SK-N-SH (cell line): ENCODE data around the gene ARHGAP15. TPM values are rescaled to one million over a fixed set of nuclear protein-coding genes. Genes with fewer than 3 reads are reported as not detected.

Source experiments
- CTCF ChIA-PET: fragments of 300-600, 350-600 bp; formaldehyde crosslinking; extraction: SDS; loops from one replicate; lab custom pipeline; 2021; lab: Yijun Ruan, JAX
- POLR2A ChIA-PET: fragments of 350-600 bp; sonication (Branson Sonifier 250); formaldehyde crosslinking; extraction: SDS; loops from one replicate; lab custom pipeline; 2020; ENCODE audit warnings: antibody characterized with exemption, inconsistent platforms; lab: Yijun Ruan, JAX
- DNase-seq: peaks from one replicate; pipeline ENCODE4 v3.0.0; 2012
- H2AFZ ChIP-seq: fragments of 200-600 bp; sonication (generic); 2 replicates; pipeline ENCODE4 v1.8.1; 2016; ENCODE audit warnings: antibody characterized with exemption, mild to moderate bottlenecking, low read depth
- H3F3A ChIP-seq: fragments of 200-600 bp; sonication (generic); replicated peaks from 2 replicates; pipeline ENCODE3; 2016; ENCODE audit warnings: antibody characterized with exemption, mild to moderate bottlenecking; ENCODE audit not compliant: insufficient read depth
- H3K27ac ChIP-seq, 2 experiments: fragments of 200-500 bp in 1 of 2; fragments of 200-600 bp in 1 of 2; sonication (Bioruptor generic) in 1 of 2; sonication (generic), shearing (Covaris generic) in 1 of 2; 2 replicates each; pipeline versions ENCODE4 v1.5.1 to v1.6.1; 2014 to 2016; ENCODE audit warnings: low read depth in 2 of 2, inconsistent platforms in 1 of 2, low read length in 1 of 2, mild to moderate bottlenecking in 1 of 2, mixed read lengths in 1 of 2
- H3K27me3 ChIP-seq: fragments of 200-600 bp; sonication (generic), shearing (Covaris generic); 2 replicates; pipeline ENCODE4 v1.6.1; 2016; ENCODE audit warnings: mixed run types; ENCODE audit not compliant: insufficient read depth
- H3K36me3 ChIP-seq, 2 experiments: fragments of 200-500 bp in 1 of 2; fragments of 200-600 bp in 1 of 2; sonication (Bioruptor generic) in 1 of 2; sonication (generic) in 1 of 2; replicated peaks in 1 of 2; 2 replicates each; pipeline versions ENCODE3 to v1.5.1; 2014 to 2016; ENCODE audit warnings: low read length in 1 of 2, mild to moderate bottlenecking in 1 of 2; ENCODE audit not compliant: insufficient read depth in 2 of 2, control insufficient read depth in 1 of 2
- H3K4me1 ChIP-seq, 2 experiments: fragments of 200-500 bp in 1 of 2; fragments of 200-600 bp in 1 of 2; sonication (Bioruptor generic) in 1 of 2; sonication (generic), shearing (Covaris generic) in 1 of 2; 2 replicates each; pipeline versions ENCODE4 v1.5.1 to v1.6.1; 2014 to 2016; ENCODE audit warnings: low read depth in 1 of 2, low read length in 1 of 2, mixed run types in 1 of 2; ENCODE audit not compliant: insufficient read depth in 2 of 2, control insufficient read depth in 1 of 2
- H3K4me2 ChIP-seq: fragments of 200-600 bp; sonication (generic), shearing (Covaris generic); 2 replicates; pipeline ENCODE4 v1.6.1; 2017; ENCODE audit warnings: mixed run types
- H3K4me3 ChIP-seq, 2 experiments: fragments of 200-500 bp in 1 of 2; fragments of 200-600 bp in 1 of 2; sonication (Bioruptor generic) in 1 of 2; sonication (generic), shearing (Covaris generic) in 1 of 2; 2 replicates each; pipeline versions ENCODE4 v1.5.1 to v1.8.1; 2014 to 2016; ENCODE audit warnings: low read depth in 2 of 2, inconsistent platforms in 1 of 2, low read length in 1 of 2, mild to moderate bottlenecking in 1 of 2, mixed read lengths in 1 of 2, moderate library complexity in 1 of 2
- H3K79me2 ChIP-seq: fragments of 200-600 bp; sonication (generic); 2 replicates; pipeline ENCODE4 v1.8.1; 2017; ENCODE audit warnings: mild to moderate bottlenecking; ENCODE audit not compliant: insufficient read depth
- H3K9ac ChIP-seq: fragments of 200-600 bp; sonication (generic); 2 replicates; pipeline ENCODE4 v1.6.1; 2017; ENCODE audit warnings: mixed run types
- H3K9me2 ChIP-seq: fragments of 200-600 bp; sonication (generic); 2 replicates; pipeline ENCODE4 v1.6.1; 2017; ENCODE audit warnings: mixed run types
- H3K9me3 ChIP-seq: fragments of 200-600 bp; sonication (generic); 2 replicates; pipeline ENCODE4 v1.6.1; 2017; ENCODE audit warnings: mixed run types, mild to moderate bottlenecking, moderate library complexity
- H4K20me1 ChIP-seq: fragments of 200-600 bp; sonication (generic); 2 replicates; pipeline ENCODE4 v1.6.1; 2017; ENCODE audit warnings: mild to moderate bottlenecking, mixed run types; ENCODE audit not compliant: insufficient read depth
- ELF1 ChIP-seq: IDR thresholded peaks from 2 replicates; pipeline ENCODE4 v1.4.0; 2012
- FOSL2 ChIP-seq: IDR thresholded peaks from 2 replicates; pipeline ENCODE4 v1.4.0; 2012; ENCODE audit warnings: low read depth, mild to moderate bottlenecking, moderate library complexity, borderline replicate concordance
- MEF2A ChIP-seq: IDR thresholded peaks from 2 replicates; pipeline ENCODE4 v1.4.0; 2012; ENCODE audit warnings: low read depth, borderline replicate concordance
- POLR2AphosphoS5 ChIP-seq: IDR thresholded peaks from 2 replicates; pipeline ENCODE4 v1.6.1; 2012; ENCODE audit warnings: low read depth, low read length
- RXRA ChIP-seq: IDR thresholded peaks from 2 replicates; pipeline ENCODE4 v1.4.0; 2012; ENCODE audit warnings: low read depth, mild to moderate bottlenecking, borderline replicate concordance
- SMC3 ChIP-seq: IDR thresholded peaks from 2 replicates; pipeline ENCODE4 v1.6.1; 2012; ENCODE audit warnings: low read depth, low read length, improper control_type of control experiment
- TAF1 ChIP-seq: IDR thresholded peaks from 2 replicates; pipeline ENCODE4 v1.6.1; 2012; ENCODE audit warnings: low read depth, mild to moderate bottlenecking, low read length, moderate library complexity, borderline replicate concordance
- whole genome bisulfite sequencing: methylation state at CpG from one replicate; pipeline ENCODE4 v1.1.6; 2017; ENCODE audit warnings: low lambda C conversion rate; 5-methylcytosine and 5-hydroxymethylcytosine counted together
- polyA plus RNA-seq, 3 experiments: library from polyadenylated mRNA; depleted of rRNA; stranded (reverse); fragments of >200 nt; gene quantifications; 2 replicates each; pipeline ENCODE4 v1.2.3, GENCODE V29; 2012
- TF ChIP-seq, protein P1 (sequence below): IDR thresholded peaks from 2 replicates; pipeline ENCODE4; 2012
- TF ChIP-seq, protein P2 (sequence below): fragments of 200-600 bp; sonication (generic); IDR thresholded peaks from 2 replicates; pipeline ENCODE4 v1.6.1; 2017; ENCODE audit warnings: antibody characterized with exemption, mild to moderate bottlenecking, moderate library complexity
- TF ChIP-seq, protein P3 (sequence below): IDR thresholded peaks from 2 replicates; pipeline ENCODE4 v1.6.1; 2012; ENCODE audit warnings: mild to moderate bottlenecking, low read depth, low read length, moderate library complexity
- TF ChIP-seq, protein P4 (sequence below): fragments of 150-350 bp; IDR thresholded peaks from 2 replicates; pipeline ENCODE4 v1.6.1; 2016; ENCODE audit warnings: mild to moderate bottlenecking, low read depth, low read length

ARHGAP15 gene
- polyA plus RNA-seq, 1 of the 3 experiments (the other 2 are of a cell fraction): not detected

DNA sequence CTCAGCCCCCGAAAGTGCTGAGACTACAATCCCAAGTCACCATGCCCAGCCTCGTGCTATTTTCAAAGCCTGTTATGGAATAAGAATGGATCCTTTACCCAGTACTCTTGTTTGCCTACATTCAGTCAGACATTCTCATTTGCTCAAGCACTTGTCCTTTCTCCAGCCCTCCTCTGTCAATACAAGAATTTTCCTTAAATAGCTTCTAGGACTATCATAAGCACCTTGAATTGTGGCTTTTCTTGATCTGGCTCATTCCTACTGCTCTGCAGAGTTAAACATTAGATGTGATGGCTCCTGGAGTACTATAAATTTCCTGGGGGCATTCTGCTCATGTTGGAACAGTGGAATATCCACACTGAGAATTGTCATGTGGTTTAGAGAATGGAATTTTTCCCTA is 506.1 kb downstream of the ARHGAP15 start:
- H3K9ac ChIP-seq: no peak overlapping the region
- no peaks in the 10 kb centered on the region for H3K9me2 ChIP-seq
- WGBS: 35% methylated on average over 2 of the region's 2 CpGs
- H4K20me1 ChIP-seq: no peaks in the 10 kb centered on the region
- H3K27ac ChIP-seq: no peak overlapping the region
- ChIA-PET POLR2A (no interaction called here), CTCF (no interaction called here)
- H3K9me3 ChIP-seq: no peaks in the 10 kb centered on the region
- H2AFZ ChIP-seq: no peak overlapping the region
- TF ChIP-seq FOSL2: no peak
- TF ChIP-seq RXRA: no peak
- TF ChIP-seq, protein P1, sequence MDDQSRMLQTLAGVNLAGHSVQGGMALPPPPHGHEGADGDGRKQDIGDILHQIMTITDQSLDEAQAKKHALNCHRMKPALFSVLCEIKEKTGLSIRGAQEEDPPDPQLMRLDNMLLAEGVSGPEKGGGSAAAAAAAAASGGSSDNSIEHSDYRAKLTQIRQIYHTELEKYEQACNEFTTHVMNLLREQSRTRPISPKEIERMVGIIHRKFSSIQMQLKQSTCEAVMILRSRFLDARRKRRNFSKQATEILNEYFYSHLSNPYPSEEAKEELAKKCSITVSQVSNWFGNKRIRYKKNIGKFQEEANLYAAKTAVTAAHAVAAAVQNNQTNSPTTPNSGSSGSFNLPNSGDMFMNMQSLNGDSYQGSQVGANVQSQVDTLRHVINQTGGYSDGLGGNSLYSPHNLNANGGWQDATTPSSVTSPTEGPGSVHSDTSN: no peak
- TF ChIP-seq, protein P2, sequence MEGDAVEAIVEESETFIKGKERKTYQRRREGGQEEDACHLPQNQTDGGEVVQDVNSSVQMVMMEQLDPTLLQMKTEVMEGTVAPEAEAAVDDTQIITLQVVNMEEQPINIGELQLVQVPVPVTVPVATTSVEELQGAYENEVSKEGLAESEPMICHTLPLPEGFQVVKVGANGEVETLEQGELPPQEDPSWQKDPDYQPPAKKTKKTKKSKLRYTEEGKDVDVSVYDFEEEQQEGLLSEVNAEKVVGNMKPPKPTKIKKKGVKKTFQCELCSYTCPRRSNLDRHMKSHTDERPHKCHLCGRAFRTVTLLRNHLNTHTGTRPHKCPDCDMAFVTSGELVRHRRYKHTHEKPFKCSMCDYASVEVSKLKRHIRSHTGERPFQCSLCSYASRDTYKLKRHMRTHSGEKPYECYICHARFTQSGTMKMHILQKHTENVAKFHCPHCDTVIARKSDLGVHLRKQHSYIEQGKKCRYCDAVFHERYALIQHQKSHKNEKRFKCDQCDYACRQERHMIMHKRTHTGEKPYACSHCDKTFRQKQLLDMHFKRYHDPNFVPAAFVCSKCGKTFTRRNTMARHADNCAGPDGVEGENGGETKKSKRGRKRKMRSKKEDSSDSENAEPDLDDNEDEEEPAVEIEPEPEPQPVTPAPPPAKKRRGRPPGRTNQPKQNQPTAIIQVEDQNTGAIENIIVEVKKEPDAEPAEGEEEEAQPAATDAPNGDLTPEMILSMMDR: no peak
- no peak for TF ChIP-seq POLR2AphosphoS5
- TF ChIP-seq TAF1: no peak
- TF ChIP-seq ELF1: no peak
- TF ChIP-seq, protein P3, sequence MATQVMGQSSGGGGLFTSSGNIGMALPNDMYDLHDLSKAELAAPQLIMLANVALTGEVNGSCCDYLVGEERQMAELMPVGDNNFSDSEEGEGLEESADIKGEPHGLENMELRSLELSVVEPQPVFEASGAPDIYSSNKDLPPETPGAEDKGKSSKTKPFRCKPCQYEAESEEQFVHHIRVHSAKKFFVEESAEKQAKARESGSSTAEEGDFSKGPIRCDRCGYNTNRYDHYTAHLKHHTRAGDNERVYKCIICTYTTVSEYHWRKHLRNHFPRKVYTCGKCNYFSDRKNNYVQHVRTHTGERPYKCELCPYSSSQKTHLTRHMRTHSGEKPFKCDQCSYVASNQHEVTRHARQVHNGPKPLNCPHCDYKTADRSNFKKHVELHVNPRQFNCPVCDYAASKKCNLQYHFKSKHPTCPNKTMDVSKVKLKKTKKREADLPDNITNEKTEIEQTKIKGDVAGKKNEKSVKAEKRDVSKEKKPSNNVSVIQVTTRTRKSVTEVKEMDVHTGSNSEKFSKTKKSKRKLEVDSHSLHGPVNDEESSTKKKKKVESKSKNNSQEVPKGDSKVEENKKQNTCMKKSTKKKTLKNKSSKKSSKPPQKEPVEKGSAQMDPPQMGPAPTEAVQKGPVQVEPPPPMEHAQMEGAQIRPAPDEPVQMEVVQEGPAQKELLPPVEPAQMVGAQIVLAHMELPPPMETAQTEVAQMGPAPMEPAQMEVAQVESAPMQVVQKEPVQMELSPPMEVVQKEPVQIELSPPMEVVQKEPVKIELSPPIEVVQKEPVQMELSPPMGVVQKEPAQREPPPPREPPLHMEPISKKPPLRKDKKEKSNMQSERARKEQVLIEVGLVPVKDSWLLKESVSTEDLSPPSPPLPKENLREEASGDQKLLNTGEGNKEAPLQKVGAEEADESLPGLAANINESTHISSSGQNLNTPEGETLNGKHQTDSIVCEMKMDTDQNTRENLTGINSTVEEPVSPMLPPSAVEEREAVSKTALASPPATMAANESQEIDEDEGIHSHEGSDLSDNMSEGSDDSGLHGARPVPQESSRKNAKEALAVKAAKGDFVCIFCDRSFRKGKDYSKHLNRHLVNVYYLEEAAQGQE: no peak
- TF ChIP-seq MEF2A: no peak
- TF ChIP-seq, protein P4, sequence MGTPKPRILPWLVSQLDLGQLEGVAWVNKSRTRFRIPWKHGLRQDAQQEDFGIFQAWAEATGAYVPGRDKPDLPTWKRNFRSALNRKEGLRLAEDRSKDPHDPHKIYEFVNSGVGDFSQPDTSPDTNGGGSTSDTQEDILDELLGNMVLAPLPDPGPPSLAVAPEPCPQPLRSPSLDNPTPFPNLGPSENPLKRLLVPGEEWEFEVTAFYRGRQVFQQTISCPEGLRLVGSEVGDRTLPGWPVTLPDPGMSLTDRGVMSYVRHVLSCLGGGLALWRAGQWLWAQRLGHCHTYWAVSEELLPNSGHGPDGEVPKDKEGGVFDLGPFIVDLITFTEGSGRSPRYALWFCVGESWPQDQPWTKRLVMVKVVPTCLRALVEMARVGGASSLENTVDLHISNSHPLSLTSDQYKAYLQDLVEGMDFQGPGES: no peak
- no peak for TF ChIP-seq SMC3
- DNase-seq: no peak
- no peaks in the 10 kb centered on the region for H3K36me3 ChIP-seq
- H3K4me3 ChIP-seq: no peak overlapping the region
- H3K4me1 ChIP-seq: no peaks in the 10 kb centered on the region
- no peaks in the 10 kb centered on the region for H3K27me3 ChIP-seq
- no peak overlapping the region for H3K4me2 ChIP-seq
- H3F3A ChIP-seq: no peaks in the 10 kb centered on the region
- no peaks in the 10 kb centered on the region for H3K79me2 ChIP-seq
